ENCODE results near the gene SMURF2.

SMURF2 gene

DNA sequence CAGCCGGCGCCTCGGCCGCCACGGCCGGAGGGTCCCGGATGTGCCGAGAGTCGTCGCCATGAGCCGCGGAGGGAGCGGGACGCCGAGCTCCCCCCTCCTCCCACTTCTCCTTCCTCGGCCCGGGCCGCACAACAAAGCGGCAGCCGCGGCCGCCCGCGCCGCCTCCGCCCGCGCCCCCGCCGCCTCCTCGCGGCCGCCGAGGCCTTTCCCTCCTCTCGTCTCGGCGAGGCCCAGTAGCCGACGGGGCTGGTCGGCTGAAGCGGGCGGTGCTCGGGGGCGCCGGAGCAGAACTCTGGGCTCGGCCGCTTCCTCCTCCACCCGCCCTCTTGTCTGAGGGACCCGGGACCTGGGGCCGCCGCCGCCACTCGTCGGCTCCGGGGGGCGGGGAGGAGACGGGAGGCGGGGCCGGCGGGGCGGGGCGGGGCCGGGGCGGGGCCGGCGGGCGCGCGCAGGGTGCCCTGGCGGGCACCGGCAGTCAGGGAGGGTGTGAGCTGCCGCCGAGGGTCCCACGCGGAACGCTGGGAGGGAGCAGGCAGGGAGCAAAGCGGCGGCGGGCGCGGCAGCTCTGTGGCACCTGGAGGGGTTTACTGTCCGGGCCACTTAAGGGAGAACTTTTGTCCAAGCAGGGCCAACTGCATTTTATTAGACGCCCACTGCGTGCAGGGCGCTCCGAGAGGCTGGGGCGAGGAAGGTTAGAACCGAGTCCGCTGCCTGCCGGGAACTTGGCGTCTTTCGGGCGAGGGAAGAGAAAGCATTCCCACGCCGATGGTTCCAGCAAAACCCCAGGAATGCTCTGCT, at the start of gene SMURF2:
Gene SMURF2 (minus strand): TSS at position 332 of the 798 bp plus-strand sequence. CDS start 427 bp downstream, outside the sequence.
- TF ChIP-seq JUND (IDR thresholded peaks at IDR 0.05; ENCODE audit: low read depth): no peak
- DNase-seq (ENCODE audit: low read depth in 1 of 2, low spot score in 1 of 2): peak; percentile 83 to 94
- in situ Hi-C loops (cut with HindIII; ENCODE audit: low pct_unique_long_range_greater_than_20kb, low sequenced_read_pairs): no loop called here

DNA sequence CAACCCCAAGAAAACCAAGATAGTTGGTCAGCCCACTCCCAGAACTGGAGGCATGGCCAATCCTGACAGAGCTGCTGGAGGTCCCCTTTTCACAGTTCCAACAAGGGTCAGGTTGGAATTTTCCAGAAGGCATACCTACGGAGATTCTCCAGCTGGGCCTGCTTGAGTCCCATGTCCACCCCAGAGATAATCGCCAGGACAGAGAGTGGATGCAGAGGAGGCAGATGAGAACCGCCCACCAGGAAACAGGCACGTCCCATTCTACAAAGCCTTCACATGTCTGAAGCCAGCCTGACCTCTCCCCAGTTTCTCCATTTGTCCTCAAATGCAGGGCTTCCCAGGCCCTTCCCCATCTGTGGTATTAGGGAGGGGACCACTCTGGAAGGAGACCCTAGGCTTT, 47.4 kb upstream of the SMURF2 start:
- no peak for DNase-seq (ENCODE audit: low read depth in 1 of 2, low spot score in 1 of 2)
- in situ Hi-C loops (cut with HindIII; ENCODE audit: low pct_unique_long_range_greater_than_20kb, low sequenced_read_pairs): no loop called here
- TF ChIP-seq JUND (IDR thresholded peaks at IDR 0.05; ENCODE audit: low read depth): no peak

DNA sequence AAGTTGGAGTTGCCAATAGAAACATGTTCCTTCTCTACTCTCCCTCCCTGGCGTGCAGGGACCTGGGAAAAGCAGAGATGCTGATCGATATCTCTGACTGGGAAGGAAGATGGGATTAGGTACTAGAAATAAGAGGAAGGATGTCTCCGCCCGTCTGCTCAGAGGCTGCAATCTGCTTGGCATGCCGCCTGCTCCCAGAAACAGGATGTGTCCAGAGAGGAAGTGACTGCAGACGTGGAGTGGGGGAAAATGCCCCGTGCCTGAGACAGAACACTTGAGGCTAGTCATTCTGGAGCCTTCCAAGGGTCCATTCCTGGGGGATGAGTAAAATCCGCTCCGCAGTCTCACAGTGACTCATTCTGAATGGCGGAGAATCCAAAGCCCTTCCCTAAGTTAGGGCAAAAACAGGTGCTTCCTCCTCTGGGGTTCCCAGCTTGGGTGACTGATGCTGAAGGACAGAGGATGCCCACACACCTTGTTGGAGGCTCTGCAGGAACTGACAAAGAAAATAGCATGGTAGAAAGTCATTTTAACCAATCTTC, 45.0 kb upstream of the SMURF2 start:
- TF ChIP-seq JUND (IDR thresholded peaks at IDR 0.05; ENCODE audit: low read depth): no peak
- no peak for DNase-seq (ENCODE audit: low read depth in 1 of 2, low spot score in 1 of 2)
- in situ Hi-C loops (cut with HindIII; ENCODE audit: low pct_unique_long_range_greater_than_20kb, low sequenced_read_pairs): no loop called here

DNA sequence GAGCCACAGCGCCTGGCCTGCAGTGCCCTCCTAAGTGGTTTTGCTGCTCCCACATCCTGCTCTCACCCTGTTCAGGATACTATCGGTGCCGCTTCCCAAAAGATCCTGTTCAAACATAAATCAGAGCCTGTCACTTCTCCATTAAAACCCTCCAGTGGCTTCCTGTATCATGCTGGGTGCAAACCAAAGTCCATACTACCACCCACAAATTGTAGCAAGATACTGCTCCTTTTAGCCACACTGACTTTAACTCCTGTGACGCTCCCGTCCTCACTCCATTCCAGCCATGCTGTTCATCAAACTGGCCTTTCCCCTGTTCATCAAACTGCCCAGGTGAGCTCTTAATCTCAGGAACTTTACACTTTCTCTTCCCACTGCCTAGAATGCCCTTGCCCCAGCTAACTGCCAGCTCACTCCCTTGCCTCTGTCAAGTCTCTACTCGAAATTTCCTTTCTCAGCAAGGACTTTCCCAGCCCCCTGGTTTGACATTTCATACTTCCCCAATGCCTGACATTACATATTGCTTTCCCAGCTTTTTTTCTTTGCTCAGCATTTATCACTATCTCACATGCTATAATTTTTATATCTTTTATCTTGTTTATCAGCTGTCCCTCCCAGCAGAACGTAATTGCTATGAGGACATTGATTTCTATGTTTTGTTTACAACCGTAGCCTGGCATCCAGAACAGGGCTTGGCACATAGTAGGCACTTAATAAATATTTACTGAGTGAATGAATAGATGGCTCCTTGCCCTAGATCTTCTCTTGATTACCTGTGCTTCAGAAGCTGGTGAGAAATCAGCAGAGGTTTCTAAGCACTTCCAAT, 44.3 kb upstream of the SMURF2 start:
- TF ChIP-seq JUND (IDR thresholded peaks at IDR 0.05; ENCODE audit: low read depth): no peak
- in situ Hi-C loops (cut with HindIII; ENCODE audit: low pct_unique_long_range_greater_than_20kb, low sequenced_read_pairs): no loop called here
- DNase-seq (ENCODE audit: low read depth in 1 of 2, low spot score in 1 of 2): peak in 1 of 2 experiments; percentile 56

DNA sequence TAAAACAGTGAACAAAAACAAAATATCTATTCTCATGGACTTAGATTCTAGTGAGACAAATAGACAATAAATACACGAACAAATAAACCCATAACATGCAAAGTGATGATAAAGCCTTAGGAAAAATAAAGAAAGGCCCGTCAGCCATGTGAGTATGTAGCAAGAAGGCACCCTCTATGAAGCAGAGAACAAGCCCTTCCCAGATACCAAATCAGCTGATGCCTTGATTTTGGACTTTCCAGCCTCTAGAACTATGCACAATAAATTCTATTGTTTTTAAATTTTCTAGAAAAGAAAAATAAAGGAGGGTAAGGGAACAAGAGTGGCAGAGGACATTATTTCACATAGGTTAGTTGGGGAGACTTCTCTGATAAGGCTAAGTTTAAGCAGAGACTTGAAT, 40.7 kb upstream of the SMURF2 start:
- TF ChIP-seq JUND (IDR thresholded peaks at IDR 0.05; ENCODE audit: low read depth): no peak
- DNase-seq (ENCODE audit: low read depth in 1 of 2, low spot score in 1 of 2): no peak
- in situ Hi-C loops (cut with HindIII; ENCODE audit: low pct_unique_long_range_greater_than_20kb, low sequenced_read_pairs): no loop called here

DNA sequence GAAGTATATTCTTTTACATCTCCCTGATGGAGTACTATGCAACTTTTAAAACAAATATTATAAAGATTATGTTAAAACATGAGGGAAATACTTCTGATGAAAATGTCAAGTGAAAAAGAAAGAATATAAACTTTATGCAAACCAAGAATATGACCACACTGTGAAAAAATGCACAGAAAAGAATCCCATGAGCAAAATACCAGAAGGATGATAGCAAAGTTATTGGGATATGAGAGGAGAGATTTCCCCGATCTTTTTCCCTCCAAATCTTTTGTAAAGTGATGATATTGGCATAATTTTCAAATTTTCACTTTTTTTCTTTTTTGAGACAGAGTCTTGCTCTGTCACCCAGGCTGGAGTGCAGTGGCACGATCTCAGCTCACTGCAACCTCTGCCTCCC, 36.6 kb upstream of the SMURF2 start:
- DNase-seq (ENCODE audit: low read depth in 1 of 2, low spot score in 1 of 2): no peak
- no peak for TF ChIP-seq JUND (IDR thresholded peaks at IDR 0.05; ENCODE audit: low read depth)
- in situ Hi-C loops (cut with HindIII; ENCODE audit: low pct_unique_long_range_greater_than_20kb, low sequenced_read_pairs): no loop called here

DNA sequence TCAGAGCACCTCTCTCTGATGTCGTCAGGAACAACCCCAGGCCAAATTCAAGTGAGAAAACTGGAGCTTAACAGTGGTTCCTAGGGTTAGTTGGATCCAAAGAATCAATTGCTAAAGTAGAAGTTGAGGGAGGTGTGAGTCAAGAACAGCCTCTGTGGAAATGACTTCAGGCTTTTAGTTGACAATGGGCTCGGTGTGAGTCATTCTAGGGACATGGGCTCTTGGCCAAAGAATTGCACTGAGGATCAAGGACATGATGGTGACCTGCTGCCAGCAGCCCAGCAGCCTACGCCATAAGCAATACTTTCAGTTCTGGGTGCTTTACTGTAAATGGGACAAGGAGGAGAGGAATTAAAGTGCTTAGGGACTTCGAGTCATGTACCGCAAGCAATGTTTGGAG, 32.1 kb upstream of the SMURF2 start:
- in situ Hi-C loops (cut with HindIII; ENCODE audit: low pct_unique_long_range_greater_than_20kb, low sequenced_read_pairs): no loop called here
- peak in 1 of 2 experiments; percentile 81 for DNase-seq (ENCODE audit: low read depth in 1 of 2, low spot score in 1 of 2)
- TF ChIP-seq JUND (IDR thresholded peaks at IDR 0.05; ENCODE audit: low read depth): no peak

DNA sequence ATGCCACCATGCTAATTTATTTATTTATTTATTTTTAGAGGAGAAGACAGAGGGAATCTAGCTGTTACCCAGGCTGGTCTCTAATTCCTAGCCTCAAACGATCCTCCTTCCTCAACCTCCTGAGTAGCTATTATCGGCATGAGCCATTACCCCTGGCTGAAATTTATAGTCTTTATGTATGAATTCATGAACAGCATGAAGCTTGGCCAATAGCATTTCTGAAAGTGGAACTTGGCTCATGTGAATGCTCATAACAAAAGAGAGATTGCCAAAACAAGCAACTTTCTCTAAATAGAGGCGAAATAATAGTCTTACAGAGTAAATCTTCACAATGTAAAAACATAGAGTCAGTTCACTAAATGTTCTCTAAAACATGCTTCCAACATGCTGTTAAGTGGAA, 30.1 kb upstream of the SMURF2 start:
- TF ChIP-seq JUND (IDR thresholded peaks at IDR 0.05; ENCODE audit: low read depth): no peak
- in situ Hi-C loops (cut with HindIII; ENCODE audit: low pct_unique_long_range_greater_than_20kb, low sequenced_read_pairs): no loop called here
- DNase-seq (ENCODE audit: low read depth in 1 of 2, low spot score in 1 of 2): no peak

DNA sequence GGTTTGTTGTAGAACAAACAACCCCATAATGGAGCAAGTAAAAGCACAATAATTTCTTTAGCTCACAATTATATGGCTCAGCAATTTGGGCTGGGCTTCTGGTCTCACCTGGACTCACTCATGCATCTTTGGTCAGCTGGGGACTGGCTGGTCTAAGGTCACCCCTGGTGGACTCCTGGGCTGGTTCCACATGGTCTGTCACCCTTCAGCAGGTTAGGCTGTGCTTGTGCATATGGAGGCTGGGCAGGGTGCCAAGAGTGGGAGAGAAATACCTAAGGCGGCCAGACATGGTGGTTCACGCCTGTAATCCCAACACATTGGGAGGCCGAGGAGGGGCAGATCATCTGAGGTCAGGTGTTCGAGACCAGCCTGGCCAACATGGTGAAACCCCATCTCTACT, 27.0 kb upstream of the SMURF2 start:
- no peak for TF ChIP-seq JUND (IDR thresholded peaks at IDR 0.05; ENCODE audit: low read depth)
- in situ Hi-C loops (cut with HindIII; ENCODE audit: low pct_unique_long_range_greater_than_20kb, low sequenced_read_pairs): no loop called here
- no peak for DNase-seq (ENCODE audit: low read depth in 1 of 2, low spot score in 1 of 2)

DNA sequence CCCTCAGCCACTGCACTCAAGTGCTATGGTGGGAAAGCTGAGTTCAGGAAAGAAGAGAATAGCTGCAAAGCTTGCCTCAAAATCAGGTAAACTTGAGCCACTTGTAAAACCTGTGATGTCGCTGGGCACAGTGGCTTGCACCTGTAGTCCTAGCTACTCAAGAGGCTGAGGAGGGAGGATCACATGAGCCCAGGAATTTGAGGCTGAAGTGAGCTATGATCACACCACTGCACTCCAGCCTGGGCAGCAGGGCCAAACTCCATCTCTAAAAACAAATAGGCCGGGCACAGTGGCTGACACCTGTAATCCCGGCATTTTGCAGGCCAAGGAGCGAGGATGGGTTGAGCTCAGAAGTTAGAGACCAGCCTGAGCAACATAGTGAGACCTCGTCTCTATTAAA, 26.4 kb upstream of the SMURF2 start:
- in situ Hi-C loops (cut with HindIII; ENCODE audit: low pct_unique_long_range_greater_than_20kb, low sequenced_read_pairs): no loop called here
- no peak for TF ChIP-seq JUND (IDR thresholded peaks at IDR 0.05; ENCODE audit: low read depth)
- DNase-seq (ENCODE audit: low read depth in 1 of 2, low spot score in 1 of 2): no peak

DNA sequence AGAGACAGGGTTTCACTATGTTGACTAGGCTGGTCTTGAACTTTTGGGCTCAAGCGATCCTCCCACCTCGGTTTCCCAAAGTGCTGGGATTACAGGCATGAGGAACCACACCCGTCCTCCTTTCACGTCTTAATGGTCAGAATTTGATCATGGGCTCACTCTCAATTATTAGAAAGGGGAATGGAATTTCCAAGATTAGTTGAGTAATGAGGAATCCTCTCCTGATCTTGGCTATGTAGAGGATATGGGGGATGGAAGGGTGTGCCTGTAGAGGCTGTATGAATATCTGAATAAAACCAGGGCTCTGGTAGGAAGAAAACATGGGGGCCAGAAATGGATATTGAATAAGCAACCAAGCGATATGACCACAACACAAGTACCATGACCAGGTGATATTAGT, 25.9 kb upstream of the SMURF2 start:
- no peak for DNase-seq (ENCODE audit: low read depth in 1 of 2, low spot score in 1 of 2)
- in situ Hi-C loops (cut with HindIII; ENCODE audit: low pct_unique_long_range_greater_than_20kb, low sequenced_read_pairs): no loop called here
- TF ChIP-seq JUND (IDR thresholded peaks at IDR 0.05; ENCODE audit: low read depth): no peak

DNA sequence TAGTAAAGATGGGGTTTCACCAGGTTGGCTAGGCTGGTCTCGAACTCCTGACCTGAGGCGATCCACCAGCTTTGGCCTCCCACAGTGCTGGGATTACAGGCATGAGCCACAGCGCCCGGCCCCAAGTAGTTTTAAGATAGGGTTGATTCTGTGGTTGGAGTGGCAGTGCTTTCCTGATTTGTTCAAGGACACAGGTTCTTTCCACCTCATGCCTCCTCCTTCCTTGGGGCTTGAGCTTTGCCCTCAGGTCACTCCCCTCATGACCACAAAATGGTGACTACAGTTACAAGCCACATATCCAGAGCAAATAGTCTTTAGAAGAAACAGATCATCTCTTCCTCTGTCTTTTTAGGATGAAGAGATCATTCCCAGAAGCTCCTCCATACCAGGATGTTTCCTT, 25.3 kb upstream of the SMURF2 start:
- in situ Hi-C loops (cut with HindIII; ENCODE audit: low pct_unique_long_range_greater_than_20kb, low sequenced_read_pairs): no loop called here
- no peak for DNase-seq (ENCODE audit: low read depth in 1 of 2, low spot score in 1 of 2)
- TF ChIP-seq JUND (IDR thresholded peaks at IDR 0.05; ENCODE audit: low read depth): no peak

DNA sequence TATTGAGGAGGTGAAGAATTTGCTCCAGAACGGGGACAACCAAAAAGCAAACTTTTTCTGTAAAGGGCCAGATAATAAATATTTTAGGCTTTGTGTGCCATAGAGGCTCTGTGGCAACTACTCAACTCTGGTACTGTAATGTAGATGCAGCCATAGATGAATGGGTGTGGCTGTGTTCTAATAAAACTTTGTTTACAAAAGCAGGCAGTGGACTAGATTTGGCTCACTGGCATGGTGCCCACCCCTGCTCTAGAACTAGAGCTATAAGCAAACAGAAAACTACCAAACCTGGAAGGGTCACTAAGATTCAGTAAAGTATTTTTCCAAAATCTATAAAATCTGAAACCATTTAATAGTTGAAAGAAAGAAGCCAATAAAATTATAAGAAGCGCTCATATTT, 24.6 kb upstream of the SMURF2 start:
- no peak for TF ChIP-seq JUND (IDR thresholded peaks at IDR 0.05; ENCODE audit: low read depth)
- in situ Hi-C loops (cut with HindIII; ENCODE audit: low pct_unique_long_range_greater_than_20kb, low sequenced_read_pairs): no loop called here
- no peak for DNase-seq (ENCODE audit: low read depth in 1 of 2, low spot score in 1 of 2)

Data from T47D (cell line).